Forelimb muscle (tissue), 1 donor: Measurements from ENCODE around the gene BPIFB3. TPM values are rescaled to one million over a fixed set of nuclear protein-coding genes. Genes with fewer than 3 reads are reported as not detected.

Experiments used
- DNase-seq: peaks from one replicate; pipeline ENCODE4 v3.0.0-alpha.2; 2013; ENCODE audit warnings: low read depth
- polyA plus RNA-seq: library from polyadenylated mRNA; unstranded; fragments of 120-200 nt; gene quantifications from one replicate; pipeline ENCODE4 v1.2.1, GENCODE V29; 2013; ENCODE audit not compliant: insufficient read length

The BPIFB3 gene
- polyA plus RNA-seq, 1 donor = not detected

GRCh38 chr20:33015700-33016580 lies 37.8 kb upstream of the BPIFB3 start:
- no peak for DNase-seq

GRCh38 chr20:33016581-33017109 lies 37.1 kb upstream of the BPIFB3 start:
- DNase-seq = no peak

DNA sequence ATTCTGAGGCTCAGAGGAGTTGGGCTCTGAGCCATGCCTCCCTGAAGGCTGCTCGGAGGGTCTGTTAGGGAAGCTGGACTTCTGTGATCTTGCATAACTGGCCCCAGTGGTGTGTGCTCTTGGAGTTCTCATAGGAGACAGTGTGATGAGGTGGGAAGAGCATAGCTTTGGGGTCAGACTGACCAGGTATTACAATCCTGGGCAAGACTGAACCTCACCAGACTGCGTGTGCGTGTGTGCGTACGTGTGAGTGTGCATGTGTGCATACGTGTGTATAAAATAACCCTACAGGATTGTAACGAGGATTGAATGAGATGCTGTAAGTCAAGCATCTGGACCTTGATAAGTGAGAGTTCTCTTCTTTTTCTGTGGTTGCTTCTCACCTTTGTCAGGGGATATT lies 36.2 kb upstream of the BPIFB3 start:
- no peak for DNase-seq

- DNase-seq = no peak
These were observed 35.4 kb upstream of the BPIFB3 start for GRCh38 chr20:33018169-33018931.

DNA sequence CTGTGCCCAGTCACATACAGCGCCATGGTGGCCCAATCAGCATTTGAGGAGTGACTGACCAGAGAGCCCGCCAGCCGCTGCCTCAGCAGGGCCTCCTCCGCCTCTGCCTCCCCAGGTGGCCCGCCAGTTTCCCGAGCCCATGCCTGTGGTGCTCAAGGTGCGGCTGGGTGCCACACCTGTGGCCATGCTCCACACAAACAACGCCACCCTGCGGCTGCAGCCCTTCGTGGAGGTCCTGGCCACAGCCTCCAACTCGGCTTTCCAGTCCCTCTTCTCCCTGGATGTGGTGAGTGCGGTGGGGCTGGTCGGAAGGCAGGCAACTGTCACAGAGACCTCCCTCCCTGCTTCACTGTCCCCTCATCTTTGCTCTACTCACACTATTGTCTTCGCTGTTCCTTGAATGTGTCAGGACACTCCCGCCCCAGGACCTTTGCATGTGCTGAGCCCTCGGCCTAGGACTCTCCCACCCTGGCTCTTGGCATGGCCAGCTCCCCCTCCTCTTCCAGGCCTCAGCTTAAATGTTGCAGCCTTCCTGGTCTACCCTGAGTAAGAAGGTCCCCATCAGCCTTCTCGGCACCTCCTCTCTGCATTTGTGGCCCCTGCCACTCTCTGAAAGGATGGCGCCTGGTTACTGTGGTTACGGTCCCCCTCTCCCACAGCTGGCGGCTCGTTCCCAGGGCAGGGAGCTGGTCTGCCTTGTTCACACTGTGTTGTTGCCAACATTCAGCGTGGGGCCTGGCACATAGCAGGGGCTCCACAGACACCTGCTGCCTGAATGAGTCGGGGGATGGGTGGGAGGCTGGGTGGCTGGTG lies 34.0 kb upstream of the BPIFB3 start:
- DNase-seq = no peak

DNA sequence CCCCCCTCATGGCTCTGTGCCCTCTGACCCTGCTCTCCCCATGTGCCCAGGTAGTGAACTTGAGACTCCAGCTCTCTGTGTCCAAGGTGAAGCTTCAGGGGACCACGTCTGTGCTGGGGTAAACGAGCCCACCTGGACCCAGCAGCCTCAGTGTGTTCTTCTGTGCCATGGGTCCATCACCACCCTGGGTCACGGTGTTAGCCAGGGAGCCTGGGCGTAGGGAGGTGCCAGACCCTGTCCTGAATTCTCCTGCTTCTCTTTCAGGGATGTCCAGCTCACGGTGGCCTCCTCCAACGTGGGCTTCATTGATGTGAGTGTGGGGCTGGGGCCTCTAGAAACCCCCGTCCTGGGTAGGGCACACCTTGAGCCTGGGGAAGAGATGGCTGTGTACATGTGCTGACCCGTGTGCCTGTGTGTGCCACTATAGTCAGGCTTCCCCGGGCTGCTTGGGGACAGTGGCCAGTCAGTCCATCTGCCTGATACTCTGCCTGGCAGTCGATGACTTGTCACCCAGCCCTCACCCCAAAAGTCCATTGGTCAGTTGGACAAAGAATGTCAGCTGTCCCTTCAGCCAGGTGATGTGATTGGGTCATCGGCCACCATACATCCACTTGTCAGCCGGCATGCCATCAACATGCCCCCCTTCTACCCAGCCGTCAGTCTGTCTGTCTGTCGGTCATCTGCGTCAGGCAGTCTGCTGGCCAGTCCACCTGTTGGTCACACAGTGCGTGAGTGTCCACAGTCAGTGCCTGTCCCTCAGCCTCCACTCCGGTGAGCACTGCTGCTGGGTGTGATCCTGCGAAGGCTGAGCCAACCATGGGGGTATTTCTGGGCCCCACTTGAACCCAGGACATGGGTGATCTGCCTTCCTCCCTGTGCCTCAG lies 33.2 kb upstream of the BPIFB3 start:
- no peak for DNase-seq

DNA sequence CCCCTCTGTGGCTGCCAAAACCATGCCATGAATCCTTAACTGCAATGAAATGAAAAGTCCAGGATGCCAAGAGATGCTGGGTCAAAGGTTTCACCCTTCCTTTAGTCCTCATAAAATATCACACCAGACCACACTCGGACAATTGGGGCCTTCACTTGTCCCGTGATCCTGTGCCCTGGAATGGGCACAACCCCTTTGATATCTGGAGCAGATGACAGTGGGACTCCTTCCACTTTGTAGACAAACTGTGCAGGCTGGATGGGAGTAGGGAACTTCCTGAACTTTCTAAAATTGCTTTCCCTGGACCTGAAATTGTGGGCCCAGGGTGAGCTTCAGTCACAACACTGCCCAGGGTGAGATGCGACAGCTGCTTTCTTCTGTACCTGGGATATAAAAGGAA lies 31.8 kb upstream of the BPIFB3 start:
- no peak for DNase-seq

- no peak for DNase-seq
These were observed 31.4 kb upstream of the BPIFB3 start for GRCh38 chr20:33022289-33022688.

DNA sequence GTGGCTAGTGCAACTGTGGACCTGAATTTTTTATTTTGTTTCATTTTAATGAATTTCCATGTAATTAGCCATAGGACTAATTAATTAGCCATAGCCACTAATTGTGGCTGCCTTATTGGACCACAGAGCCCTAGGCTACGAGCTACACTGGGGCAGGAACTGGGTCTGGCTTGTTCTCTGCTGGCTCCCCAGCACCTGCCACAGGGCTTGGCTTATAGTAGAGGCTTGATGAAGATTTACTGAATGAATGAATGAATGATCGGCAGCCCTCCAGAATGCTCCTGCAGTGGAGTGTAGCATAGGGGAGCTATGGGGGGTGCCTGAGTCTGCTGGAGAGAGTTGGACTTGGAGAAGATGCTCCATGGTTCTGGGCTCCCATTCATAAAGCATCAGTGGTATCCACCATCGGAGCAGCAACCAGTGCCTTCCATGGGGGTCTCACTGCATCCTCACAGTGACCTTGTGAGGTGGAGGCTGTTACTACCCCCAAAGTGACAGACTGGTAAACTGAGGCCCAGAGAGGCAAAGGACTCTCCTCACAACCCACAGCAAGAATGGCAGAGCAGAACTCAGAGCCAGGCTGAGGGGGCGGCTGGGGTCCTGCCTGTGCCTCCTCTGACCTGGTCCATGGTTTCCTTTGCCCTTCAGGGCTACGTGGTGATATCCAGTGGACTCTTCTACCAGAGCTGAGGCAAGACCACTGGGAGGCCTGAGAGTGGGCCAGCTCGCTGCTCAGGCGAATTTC lies 30.8 kb upstream of the BPIFB3 start:
- no peak for DNase-seq

- no peak for DNase-seq
These were observed 30.1 kb upstream of the BPIFB3 start for GRCh38 chr20:33023439-33024242.

- DNase-seq = no peak
These were observed 29.5 kb upstream of the BPIFB3 start for GRCh38 chr20:33024243-33024560.

GRCh38 chr20:33024609-33025317 lies 28.9 kb upstream of the BPIFB3 start:
- no peak for DNase-seq

DNA sequence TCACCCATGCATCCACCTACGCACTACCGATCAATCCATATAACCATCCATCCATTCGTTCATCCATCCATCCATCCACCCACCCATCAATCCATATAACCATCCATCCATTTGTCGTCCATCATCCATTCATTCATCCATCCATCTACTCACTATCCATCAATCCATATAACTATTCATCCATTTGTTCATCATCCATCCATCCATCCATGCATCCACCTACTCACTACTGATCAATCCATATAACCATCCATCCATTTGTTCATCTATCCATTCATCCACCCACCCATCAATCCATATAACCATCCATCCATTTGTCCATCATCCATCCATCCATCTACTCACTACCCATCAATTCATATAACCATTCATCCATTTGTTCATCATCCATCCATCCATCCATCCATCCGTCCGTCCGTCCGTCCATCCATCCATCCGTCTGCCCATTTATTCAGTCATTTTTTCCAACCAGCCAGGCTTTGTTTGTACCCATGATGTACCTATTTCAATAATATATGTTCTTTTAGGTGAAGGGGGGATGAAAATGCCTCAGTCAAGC lies 28.3 kb upstream of the BPIFB3 start:
- no peak for DNase-seq

DNA sequence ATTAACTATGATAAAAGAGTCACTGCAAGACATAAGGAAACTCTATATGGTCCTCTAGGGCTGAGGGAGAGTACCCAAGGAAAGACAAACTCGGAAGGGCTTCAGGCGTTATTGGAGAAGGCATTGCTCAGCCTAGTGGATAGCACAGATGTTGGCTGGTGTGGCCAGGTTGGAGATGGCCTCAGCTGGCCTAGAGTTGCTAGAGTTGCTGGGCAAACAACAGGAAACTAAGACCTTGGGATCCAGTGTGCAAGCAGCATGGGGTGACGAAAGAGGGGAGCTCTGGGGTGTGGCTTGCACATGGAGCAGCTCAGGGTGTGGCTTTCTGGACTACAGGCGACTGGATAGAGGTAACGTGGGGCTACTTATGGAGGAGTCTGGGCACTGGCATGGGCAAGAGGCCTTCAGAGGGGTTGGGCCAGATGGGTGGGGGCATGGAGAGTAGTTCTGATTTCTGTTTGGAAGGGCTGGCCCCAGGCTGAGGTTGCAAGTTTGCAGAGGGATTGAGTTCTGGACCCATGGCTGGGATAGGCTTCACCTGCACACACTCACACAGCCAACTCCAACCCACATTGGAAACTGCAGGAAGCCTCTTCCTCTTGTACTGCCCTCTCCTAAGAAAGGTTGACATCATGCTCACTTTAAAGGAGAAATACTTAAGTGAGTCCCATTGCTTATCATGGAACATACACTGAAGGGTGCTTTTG lies 27.5 kb upstream of the BPIFB3 start:
- DNase-seq = no peak

GRCh38 chr20:33026779-33027759 lies 26.6 kb upstream of the BPIFB3 start:
- DNase-seq = no peak
